Spinal cord (tissue), 10 donors: ENCODE measurements around the gene BMP7. TPM values are rescaled to one million over a fixed set of nuclear protein-coding genes. Genes with fewer than 3 reads are reported as not detected.

Experiments
- DNase-seq, 6 donors: peaks; one replicate each; pipeline versions ENCODE4 v3.0.0 to v3.0.0-alpha.2; 2013 to 2015; ENCODE audit warnings: low spot score in 6 of 6, low read depth in 4 of 6
- H3K27ac ChIP-seq: one replicate; pipeline ENCODE4 v1.5.1; 2013; ENCODE audit warnings: low read depth, low read length, control low read depth
- H3K27me3 ChIP-seq: one replicate; pipeline ENCODE4 v1.6.1; 2013; ENCODE audit warnings: low read length; ENCODE audit not compliant: control insufficient read depth, insufficient read depth
- H3K36me3 ChIP-seq: one replicate; pipeline ENCODE4 v1.6.1; 2013; ENCODE audit warnings: low read length; ENCODE audit not compliant: control insufficient read depth, insufficient read depth
- H3K4me1 ChIP-seq: one replicate; pipeline ENCODE4 v1.6.1; 2013; ENCODE audit warnings: low read length; ENCODE audit not compliant: control insufficient read depth, insufficient read depth
- H3K4me3 ChIP-seq: one replicate; pipeline ENCODE4 v1.5.1; 2013; ENCODE audit warnings: low read depth, low read length, control low read depth
- H3K9me3 ChIP-seq: one replicate; pipeline ENCODE4 v1.6.1; 2013; ENCODE audit warnings: low read length; ENCODE audit not compliant: control insufficient read depth, insufficient read depth
- WGBS: methylation state at CpG from one replicate; pipeline ENCODE4 v1.1.5; 2013; ENCODE audit warnings: missing lambda C conversion rate; ENCODE audit not compliant: insufficient coverage; 5-methylcytosine and 5-hydroxymethylcytosine counted together
- polyA plus RNA-seq, 2 donors: library from polyadenylated mRNA; unstranded; fragments of 120-200 nt; gene quantifications; one replicate each; pipeline ENCODE4 v1.2.1, GENCODE V29; 2013; ENCODE audit not compliant: insufficient read length in 2 of 2
- total RNA-seq, 2 donors: library from RNA; depleted of rRNA in 1 of 2; stranded (reverse); fragments of 120-200 nt in 1 of 2; fragments of >200 nt in 1 of 2; gene quantifications; one replicate each; pipeline versions ENCODE4 v1.2.3 to v1.2.4, GENCODE V29; 2013 to 2014
- donor health status: healthy.

BMP7 gene
- total and polyA plus RNA-seq, 4 donors: 25.4 to 67.9 (median 54.7) TPM

DNA sequence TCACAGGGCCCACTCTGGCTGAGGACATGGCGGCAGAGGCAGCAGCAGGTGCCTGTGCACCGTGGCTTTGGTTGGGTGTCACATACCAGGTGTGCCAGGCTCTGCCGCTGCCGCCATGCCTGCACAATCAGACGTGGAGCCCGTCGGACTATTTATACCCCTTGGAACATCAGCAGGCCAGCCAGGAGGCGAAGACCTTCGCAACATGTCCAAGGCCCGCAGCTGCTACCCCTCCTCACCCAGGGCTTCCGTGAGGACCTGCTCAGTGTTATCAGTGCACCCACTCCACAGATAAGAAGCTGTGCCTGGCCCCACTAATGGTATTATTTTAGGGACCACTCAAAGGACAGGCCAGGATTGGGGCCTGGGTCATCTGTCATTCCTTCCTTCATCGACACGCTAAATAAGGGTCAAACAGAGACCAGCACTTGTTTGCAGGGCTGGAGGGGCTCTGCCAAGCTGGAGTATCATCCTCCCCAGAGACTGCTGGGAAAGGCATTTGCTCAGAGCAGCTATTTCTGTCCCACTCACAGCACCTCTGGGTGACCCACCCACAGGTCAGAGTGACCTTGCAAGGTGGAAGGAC, 109.2 kb downstream of the BMP7 start:
- 95% methylated on average over 13 of the region's 13 CpGs for WGBS
- DNase-seq: no peak
- Histone ChIP-seq H3K4me1 (peaks cover 11% of the 10 kb centered on the region), H3K4me3 (no peak overlapping the region), H3K27ac (no peak overlapping the region), H3K27me3 (no peaks in the 10 kb centered on the region), H3K9me3 (no peaks in the 10 kb centered on the region), H3K36me3 (no peaks in the 10 kb centered on the region)

DNA sequence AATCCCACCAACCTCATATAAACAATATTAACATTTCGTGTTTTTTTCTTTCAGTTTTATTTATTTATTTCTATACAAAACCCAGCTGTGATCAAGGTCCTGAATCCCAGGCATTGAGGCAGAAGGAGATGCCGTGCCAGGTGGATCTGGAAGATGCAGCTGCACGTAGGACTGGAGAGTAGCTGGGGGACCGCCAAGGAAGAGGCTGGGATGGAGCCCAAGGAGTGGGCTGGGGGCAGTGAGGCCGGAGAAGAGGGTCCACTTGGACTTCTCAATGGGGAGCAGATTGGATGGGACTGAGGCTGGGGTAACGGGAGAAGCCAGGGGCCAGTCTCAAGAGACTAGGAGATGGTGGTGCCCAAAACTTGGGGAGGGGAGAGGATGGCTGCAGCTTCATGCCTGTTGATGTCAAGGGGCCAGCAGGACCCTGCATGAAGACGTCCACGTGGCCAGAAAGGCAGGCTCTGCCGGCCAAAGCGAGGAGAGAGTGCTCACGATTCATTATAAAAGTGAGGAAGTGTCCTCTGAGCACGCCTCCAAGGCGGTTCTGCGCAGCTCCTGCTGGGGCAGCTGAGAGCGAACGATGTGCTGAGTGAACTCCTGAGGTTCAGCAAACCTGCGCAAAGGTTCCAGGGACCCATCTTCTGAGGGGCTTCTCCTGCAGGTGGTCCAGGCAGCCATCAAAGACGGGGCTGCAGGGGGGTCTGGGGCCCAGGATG, 110.3 kb downstream of the BMP7 start:
- Histone ChIP-seq H3K9me3 (no peaks in the 10 kb centered on the region), H3K27me3 (no peaks in the 10 kb centered on the region), H3K27ac (no peak overlapping the region), H3K36me3 (no peaks in the 10 kb centered on the region), H3K4me3 (no peak overlapping the region), H3K4me1 (peaks cover 5% of the 10 kb centered on the region)
- 76% methylated on average over 16 of the region's 18 CpGs for WGBS
- DNase-seq: no peak

DNA sequence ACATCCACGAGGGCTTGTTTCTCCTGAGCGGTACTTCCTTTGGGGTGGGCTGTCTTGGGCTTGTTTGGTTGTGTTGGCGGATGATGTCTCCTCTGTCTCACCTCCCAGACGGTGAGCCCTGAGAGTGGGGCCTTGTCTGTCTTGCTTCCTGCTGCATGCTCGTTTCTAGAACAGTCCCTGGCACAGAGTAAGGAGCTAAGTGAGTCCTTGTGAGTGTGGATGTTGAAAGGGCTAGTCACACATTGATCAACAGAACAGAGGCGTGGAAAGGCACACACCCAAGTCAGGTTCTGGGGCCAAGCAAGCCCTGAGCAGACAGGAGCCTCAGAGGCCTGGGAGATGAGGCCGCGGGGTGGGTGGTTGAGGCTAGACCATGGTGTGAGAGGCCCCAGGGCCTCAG, 111.0 kb downstream of the BMP7 start:
- H3K36me3 ChIP-seq: no peaks in the 10 kb centered on the region
- WGBS: 71% methylated on average over 7 of the region's 8 CpGs
- no peaks in the 10 kb centered on the region for H3K9me3 ChIP-seq
- H3K27me3 ChIP-seq: no peaks in the 10 kb centered on the region
- no peak overlapping the region for H3K4me3 ChIP-seq
- no peak overlapping the region for H3K27ac ChIP-seq
- no peak for DNase-seq
- peaks cover 5% of the 10 kb centered on the region for H3K4me1 ChIP-seq

DNA sequence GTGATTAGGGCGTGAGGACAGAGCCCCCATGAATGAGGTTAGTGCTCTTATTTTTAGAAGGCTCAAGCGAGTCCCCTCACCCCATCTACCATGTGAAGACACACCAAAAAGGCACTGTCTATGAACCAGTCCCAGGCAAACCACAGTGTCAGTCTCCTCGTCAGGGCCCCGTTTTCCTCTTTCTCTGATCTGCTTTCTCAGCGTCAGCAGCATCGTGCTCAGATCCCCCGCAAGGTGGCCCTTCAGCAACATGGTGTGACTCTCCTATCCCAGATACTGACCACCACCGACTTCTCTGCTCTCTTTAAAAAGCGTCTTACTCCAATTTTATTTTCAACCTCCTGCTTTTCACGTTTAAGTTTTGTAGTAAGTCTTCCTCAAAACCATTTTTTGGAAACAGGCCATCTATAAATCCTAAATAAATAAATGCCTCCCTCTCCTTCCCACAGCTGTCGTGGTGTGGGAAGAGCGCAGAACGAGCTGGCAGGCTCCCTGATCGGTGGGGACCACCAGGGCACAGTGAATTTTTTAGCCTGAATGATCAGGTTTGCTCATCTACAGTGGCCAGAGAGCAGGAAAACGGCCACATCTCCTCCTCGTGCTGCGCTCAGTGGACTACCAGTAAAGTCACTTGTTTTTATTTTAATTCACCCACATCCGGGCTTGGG, 113.1 kb downstream of the BMP7 start:
- Histone ChIP-seq H3K9me3 (no peaks in the 10 kb centered on the region), H3K4me3 (no peak overlapping the region), H3K4me1 (peaks cover 7% of the 10 kb centered on the region), H3K27me3 (no peaks in the 10 kb centered on the region), H3K27ac (no peak overlapping the region), H3K36me3 (no peaks in the 10 kb centered on the region)
- DNase-seq: no peak
- WGBS: 80% methylated on average over 16 of the region's 18 CpGs

DNA sequence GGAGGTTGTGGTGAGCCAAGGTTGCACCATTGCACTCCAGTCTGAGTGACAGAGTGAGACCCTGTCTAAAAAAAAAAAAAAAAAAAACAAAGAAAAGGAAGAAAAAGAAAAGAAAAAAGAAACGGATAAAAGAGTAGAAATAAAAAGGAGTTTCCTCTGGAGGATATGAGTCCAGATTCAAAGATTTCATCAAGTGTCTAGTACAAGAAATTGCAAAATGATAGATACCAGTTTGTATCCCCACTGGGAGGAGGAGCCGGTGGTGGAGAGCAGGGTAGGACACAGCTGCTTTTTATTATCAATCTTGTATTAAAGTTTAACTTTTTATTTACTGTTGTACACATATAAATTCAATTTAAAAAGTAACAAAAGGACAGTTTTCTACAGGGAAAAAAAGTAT, 113.9 kb downstream of the BMP7 start:
- no peaks in the 10 kb centered on the region for H3K9me3 ChIP-seq
- no peak for DNase-seq
- H3K27me3 ChIP-seq: no peaks in the 10 kb centered on the region
- H3K36me3 ChIP-seq: no peaks in the 10 kb centered on the region
- no peak overlapping the region for H3K27ac ChIP-seq
- peaks cover 12% of the 10 kb centered on the region for H3K4me1 ChIP-seq
- no CpG with 5 or more reads among the region's 2 CpGs for WGBS
- H3K4me3 ChIP-seq: no peak overlapping the region

DNA sequence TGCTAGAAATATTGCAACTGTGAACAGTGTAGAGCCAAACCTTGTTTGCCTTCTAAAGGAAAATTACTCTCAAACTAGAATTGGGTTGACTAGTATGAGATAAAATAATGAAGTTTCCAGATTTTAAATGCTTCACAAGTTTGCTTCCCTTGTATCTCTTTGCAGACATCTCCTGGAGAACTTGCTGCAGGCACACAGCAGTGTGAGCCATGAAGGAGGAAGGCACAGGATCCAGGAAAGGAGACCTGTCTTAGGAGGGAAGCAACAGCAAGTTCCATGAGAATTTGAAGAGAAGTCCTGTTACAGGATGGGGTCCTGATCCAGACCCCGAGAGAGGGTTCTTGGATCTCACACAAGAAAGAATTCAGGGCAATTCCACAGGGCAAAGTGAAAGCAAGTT, 115.9 kb downstream of the BMP7 start:
- WGBS: 80% methylated on average over 1 of the region's 1 CpG
- Histone ChIP-seq H3K9me3 (no peaks in the 10 kb centered on the region), H3K36me3 (no peaks in the 10 kb centered on the region), H3K4me1 (peaks cover 8% of the 10 kb centered on the region), H3K4me3 (no peak overlapping the region), H3K27me3 (no peaks in the 10 kb centered on the region), H3K27ac (no peak overlapping the region)
- DNase-seq: no peak

DNA sequence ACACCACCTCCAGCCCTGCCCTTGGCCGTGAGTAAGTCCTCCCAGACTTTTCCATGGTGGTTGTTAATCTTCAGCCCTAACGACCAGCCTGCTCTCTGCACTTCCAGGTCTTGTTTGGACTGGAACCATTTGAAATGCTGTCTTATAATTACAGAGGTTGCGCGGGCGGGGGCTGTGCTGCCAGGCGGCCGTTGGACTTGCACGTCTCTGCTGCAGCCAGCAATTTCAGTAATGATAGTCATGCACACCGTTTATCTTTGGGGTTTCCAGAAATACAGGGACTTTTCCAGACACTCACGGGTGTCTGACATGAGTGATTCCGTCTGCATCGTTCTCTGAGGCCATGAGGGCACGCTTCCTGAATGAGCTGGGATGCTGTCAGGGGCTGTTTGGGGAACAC, 118.2 kb downstream of the BMP7 start:
- Histone ChIP-seq H3K4me1 (peaks cover 12% of the 10 kb centered on the region), H3K27me3 (no peaks in the 10 kb centered on the region), H3K27ac (no peak overlapping the region), H3K36me3 (no peaks in the 10 kb centered on the region), H3K4me3 (no peak overlapping the region), H3K9me3 (no peaks in the 10 kb centered on the region)
- WGBS: 53% methylated on average over 12 of the region's 13 CpGs
- DNase-seq: no peak

DNA sequence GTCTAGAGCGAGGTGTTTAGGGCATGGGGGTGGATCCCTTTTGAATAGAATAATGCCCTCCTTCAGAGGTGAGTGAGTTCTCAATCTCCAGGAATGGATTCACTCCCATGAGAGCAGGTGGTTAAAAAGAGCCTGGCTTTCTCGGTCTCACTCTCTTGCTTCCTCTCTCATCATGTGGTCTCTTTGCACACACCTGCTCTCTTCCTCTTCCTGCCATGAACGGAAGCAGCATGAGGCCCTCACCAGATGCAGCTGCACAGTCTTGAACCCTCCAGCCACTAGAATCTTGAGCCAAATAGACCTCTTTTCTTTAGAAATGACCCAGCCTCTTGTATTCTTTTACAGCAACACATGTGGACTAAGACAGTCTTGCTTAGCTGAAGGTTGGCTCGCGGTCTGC, 119.3 kb downstream of the BMP7 start:
- H3K4me1 ChIP-seq: peaks cover 22% of the 10 kb centered on the region
- no peak overlapping the region for H3K4me3 ChIP-seq
- no peaks in the 10 kb centered on the region for H3K36me3 ChIP-seq
- no peaks in the 10 kb centered on the region for H3K27me3 ChIP-seq
- WGBS: 79% methylated on average over 2 of the region's 5 CpGs
- H3K9me3 ChIP-seq: no peaks in the 10 kb centered on the region
- DNase-seq: no peak
- H3K27ac ChIP-seq: no peak overlapping the region

DNA sequence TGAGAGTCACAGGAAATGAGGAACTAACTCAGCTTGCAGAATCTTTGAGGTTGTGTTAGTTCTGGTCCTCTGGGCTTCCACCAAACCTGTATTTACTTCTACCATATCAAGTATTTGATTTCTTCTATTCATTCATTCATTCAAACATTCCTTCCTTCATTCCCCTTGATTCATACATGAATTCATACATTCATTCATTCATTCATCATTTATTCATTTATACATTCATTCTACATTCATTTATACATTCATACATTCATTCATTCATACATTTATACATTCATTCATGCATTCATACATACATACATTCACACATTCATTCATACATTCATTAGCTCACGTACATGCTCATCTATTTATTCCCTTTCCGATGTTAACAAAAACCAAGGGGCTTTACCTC, 120.3 kb downstream of the BMP7 start:
- 100% methylated on average over 2 of the region's 2 CpGs for WGBS
- DNase-seq: no peak
- Histone ChIP-seq H3K36me3 (no peaks in the 10 kb centered on the region), H3K4me1 (peaks cover 27% of the 10 kb centered on the region), H3K27me3 (no peaks in the 10 kb centered on the region), H3K9me3 (no peaks in the 10 kb centered on the region), H3K4me3 (no peak overlapping the region), H3K27ac (no peak overlapping the region)
